Esophagus muscularis mucosa (tissue), 3 donors: Measurements from ENCODE around the gene ANKRD13B.

Experiments used
- POLR2A ChIP-seq: fragments of 450-650 bp; IDR thresholded peaks from one replicate; pipeline ENCODE4 v1.6.1; 2017; ENCODE audit warnings: antibody characterized with exemption, moderate library complexity, mild to moderate bottlenecking, low read depth
- POLR2AphosphoS5 ChIP-seq, 2 donors: sonication (generic); formaldehyde crosslinking; IDR thresholded peaks; one replicate each; pipeline ENCODE4 v1.6.1; 2017; ENCODE audit warnings: antibody characterized with exemption in 2 of 2
- TF ChIP-seq, protein P1 (sequence below), 3 experiments: fragments of 200-600 bp in 2 of 3; fragments of 450-650 bp in 1 of 3; sonication (generic) in 2 of 3; IDR thresholded peaks; one replicate each; pipeline ENCODE4 v1.5.1; 2017 to 2019; ENCODE audit warnings: antibody characterized with exemption in 3 of 3, mild to moderate bottlenecking in 2 of 3, moderate library complexity in 1 of 3

DNA sequence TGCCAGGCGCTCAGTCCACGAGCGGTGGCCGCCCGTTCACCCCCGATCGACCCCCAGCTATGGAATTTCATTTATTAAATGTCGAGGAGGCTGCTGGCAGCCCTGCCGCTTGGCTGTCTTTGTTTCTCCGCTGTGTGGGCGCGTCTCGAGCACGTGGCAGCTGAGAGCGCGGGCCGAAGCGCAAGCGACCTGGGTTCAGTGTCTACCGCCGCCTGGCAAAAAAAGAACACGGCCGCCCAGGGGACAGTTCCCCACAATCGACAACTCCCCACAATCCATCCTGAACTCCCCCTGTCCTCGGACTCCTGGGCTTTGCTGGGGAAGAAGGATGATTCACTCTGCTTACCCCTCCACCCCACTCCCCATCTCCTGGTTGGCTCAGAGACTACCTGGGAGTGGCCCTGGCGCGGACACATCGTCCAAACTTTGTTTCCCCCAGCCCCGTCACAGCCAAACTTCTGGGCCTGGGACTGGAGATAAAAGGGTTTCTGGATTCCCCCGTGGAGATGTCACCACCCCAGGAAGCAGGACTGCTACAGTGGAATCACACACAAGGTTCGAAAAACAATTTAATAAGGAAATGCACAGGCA lies 1.7 kb upstream of the ANKRD13B start:
- TF ChIP-seq, protein P1, sequence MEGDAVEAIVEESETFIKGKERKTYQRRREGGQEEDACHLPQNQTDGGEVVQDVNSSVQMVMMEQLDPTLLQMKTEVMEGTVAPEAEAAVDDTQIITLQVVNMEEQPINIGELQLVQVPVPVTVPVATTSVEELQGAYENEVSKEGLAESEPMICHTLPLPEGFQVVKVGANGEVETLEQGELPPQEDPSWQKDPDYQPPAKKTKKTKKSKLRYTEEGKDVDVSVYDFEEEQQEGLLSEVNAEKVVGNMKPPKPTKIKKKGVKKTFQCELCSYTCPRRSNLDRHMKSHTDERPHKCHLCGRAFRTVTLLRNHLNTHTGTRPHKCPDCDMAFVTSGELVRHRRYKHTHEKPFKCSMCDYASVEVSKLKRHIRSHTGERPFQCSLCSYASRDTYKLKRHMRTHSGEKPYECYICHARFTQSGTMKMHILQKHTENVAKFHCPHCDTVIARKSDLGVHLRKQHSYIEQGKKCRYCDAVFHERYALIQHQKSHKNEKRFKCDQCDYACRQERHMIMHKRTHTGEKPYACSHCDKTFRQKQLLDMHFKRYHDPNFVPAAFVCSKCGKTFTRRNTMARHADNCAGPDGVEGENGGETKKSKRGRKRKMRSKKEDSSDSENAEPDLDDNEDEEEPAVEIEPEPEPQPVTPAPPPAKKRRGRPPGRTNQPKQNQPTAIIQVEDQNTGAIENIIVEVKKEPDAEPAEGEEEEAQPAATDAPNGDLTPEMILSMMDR (IDR thresholded peaks at IDR 0.05), result no peak
- TF ChIP-seq POLR2AphosphoS5 (IDR thresholded peaks at IDR 0.05) (no peak), POLR2A (no peak)
